Stimulated activated CD8-positive, alpha-beta memory T cell treated with anti-CD3 and anti-CD28 coated beads, Interleukin-7, amount 100 ng/mL, for 48 hours (primary cell): Measurements from ENCODE around the gene JARID2.

Source experiments
- DNase-seq, 2 donors: peaks; one replicate each; pipeline ENCODE4 v3.0.0-alpha.2; 2020; ENCODE audit warnings: low read depth in 1 of 2; ENCODE audit errors: extremely low read depth in 1 of 2

Gene JARID2

GRCh38 chr6:15350386-15351083, 104.7 kb downstream of the JARID2 start:
- no peak for DNase-seq

DNA sequence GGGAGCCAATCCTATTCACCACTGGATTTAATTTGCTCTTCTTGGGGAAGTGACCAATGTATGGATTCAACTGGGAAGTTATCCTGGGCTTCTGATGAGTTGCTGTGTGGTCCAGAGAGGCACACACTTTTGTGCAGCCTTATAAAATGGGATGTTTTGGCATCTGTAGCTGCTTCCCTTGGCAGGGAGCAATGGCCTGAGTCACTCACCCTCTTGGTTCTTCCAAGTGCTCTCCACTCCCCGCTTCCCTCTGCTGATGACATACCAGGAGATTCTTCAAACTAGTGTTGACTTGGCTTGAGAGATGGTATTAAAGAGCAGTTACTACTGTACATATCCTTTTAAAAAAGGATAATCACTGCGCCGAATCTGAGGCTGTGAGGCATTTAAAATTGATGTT, 105.8 kb downstream of the JARID2 start:
- no peak for DNase-seq

DNA sequence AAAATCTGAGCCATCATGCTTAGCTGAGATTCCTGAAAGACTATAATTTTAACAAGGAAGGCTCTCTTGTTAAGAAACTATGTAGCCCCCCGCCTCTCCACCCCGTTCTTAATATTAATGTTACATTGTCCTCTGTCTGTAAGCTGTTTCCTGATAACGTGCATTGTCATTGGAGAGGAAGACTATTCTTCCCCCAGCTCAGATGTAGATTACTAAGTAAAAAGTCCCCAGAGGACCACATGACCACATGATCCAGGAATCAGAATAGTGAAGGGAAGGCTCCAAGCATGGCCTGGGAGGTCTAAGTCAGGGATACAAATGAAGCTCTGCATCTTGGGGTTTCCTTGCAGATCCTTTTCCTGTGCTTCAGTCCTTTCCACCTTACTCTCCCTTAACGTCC, 106.4 kb downstream of the JARID2 start:
- DNase-seq = no peak

GRCh38 chr6:15352845-15353244, 107.0 kb downstream of the JARID2 start:
- DNase-seq = no peak

- DNase-seq = no peak
Observed at GRCh38 chr6:15355683-15356099, 109.8 kb downstream of the JARID2 start.

DNA sequence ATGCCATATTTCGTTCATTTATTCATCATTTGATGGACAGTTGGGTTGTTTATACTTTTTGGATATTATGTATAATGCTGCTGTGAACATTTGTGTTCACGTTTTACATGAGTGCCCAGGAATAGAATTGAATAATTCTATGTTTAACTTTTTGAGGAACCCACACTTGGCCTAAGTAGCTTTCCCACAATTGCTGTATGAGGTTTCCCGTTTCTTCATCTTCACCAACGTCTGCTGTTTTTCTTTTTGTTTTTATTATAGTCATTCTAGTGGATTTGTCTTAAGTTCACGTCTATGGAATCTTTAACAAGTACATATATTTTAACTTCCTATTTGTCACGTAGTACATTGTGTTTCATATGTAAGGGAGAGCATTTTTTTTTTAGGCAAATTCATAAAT, 110.3 kb downstream of the JARID2 start:
- no peak for DNase-seq

DNA sequence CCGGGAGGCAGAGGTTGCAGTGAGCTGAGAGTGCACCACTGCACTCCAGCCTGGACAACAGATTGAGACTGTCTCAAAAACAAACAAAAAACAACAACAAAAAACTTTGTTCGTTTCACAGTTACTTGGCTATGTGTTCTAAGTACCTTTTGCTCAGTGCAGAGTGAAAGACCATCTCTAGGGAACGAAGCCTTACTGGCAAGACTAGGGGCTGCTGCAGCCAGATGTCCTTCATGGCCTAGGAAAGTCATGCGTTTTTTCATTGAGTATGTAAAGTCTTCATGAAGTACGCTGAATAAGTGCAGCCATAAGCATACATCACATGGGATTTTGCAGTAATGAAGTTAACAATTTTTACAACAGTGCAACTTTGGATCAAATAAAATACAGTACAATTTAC, 111.1 kb downstream of the JARID2 start:
- DNase-seq = no peak

DNA sequence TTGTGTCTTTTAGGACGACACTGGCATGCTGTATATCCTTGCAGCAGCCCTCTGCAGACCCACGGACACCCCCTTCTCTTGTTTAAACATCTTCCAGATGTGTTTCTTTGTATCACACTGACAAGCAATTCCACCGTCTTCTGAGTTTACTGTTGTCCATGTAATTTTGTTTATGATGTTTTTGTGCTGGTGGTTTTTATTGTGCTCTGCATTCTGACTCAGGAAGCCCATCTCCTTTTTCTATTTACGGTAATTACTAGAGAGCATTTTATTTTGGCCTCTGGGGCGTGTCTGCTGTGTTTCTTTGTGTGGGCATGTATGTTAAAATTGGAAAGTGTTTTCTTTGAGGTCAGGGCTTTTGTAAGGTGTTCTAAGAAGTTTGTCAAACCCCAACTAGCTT, 111.9 kb downstream of the JARID2 start:
- DNase-seq = no peak

DNA sequence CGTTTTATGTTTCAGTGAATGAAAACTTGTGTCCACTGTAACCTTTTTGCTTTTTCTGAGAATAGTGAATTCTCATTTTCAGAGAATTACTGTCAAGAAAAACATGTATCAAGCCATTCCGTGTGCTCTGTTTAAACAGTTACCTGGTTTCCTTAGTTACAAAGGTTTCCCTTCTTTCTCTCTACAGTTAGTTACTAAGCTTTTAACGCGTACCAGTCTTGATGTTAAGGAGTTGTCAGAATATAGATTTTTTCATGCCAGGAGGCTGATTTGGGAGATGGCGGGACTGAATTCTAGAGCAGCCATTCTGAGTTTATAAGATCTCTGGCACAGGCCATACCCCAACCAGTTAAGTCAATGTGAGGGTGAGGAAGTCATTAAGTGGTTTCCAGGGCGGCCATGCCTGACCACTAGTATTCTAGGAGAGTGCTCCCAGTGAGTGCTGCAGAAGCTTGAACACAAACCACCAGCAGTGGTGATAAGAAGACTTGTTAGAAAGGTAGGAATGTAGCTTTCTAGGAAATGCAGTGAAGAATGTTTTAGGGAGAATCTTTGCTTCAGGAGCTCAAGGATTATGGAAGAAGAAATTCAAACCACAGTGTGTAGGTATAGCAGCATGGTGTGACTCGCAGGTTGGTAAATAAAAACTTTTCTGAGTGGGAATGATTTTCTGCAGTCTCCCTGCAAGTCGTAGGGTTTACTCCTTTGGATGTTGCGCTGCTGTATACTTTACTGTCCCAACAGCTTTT, 112.9 kb downstream of the JARID2 start:
- no peak for DNase-seq

- no peak for DNase-seq
Observed at GRCh38 chr6:15359335-15359862, 113.5 kb downstream of the JARID2 start.

GRCh38 chr6:15360300-15360699, 114.4 kb downstream of the JARID2 start:
- no peak for DNase-seq

- DNase-seq = no peak
Observed at GRCh38 chr6:15361197-15361596, 115.3 kb downstream of the JARID2 start.

GRCh38 chr6:15362274-15363160, 116.6 kb downstream of the JARID2 start:
- no peak for DNase-seq

DNA sequence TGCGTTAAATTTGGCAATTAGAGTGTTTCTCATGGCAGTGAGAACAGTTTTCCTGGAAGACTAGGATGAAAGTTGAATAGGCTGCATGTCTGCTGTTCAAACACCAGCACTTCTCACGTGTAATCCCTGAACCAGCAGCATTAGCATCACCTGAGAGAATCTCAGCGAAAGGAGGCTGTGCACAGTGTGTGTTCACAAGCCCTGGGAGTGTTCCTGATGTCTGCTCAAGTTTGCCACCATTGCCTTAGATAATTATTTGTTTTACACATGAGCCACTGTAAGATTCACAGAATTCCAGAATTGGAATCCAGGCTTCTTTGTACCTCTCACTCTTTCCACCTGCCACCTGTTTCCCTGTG, 117.3 kb downstream of the JARID2 start:
- DNase-seq = no peak

DNA sequence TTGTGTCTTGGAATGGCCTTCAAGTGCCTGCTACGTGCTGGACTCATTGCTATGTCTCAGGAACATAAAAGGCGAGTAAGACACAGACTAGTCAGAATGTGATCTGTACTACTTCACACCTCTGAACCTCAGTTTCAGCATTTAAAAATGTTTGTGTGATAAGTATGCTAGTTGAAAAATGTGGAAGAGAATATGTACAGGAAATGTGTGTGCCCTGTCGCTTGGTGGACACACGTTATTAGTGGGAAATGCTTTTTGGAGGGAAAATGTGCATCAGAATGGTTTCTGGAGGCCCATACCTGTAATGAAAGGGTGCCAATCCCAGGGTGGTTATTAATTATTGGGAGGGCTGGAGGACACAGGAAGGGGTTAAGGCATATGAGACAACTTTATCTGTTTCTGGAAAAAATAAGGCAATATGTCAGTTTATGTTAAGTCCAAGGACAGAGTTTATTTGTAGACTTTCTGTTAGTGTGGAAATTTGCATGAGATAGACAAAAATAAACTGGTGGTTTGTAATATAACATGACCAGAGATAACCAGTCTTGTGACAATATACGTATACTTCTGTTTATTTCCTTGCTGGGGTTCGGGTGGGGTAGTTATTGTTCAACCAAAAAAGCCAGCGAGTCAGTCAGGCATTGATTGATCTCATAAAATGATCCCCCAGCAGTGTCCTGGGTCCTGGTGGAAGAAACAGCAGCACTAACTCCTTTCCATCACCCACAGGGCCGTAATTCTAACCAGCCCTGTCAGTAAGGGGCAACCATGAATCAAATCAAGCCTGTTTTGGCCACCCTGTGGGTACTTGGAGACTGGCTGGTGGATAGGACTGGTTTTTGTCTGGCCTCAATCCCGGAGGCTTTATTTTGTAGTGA, 117.9 kb downstream of the JARID2 start:
- no peak for DNase-seq

- no peak for DNase-seq
Observed at GRCh38 chr6:15364401-15365037, 118.7 kb downstream of the JARID2 start.

GRCh38 chr6:15365273-15365687, 119.4 kb downstream of the JARID2 start:
- DNase-seq = no peak

DNA sequence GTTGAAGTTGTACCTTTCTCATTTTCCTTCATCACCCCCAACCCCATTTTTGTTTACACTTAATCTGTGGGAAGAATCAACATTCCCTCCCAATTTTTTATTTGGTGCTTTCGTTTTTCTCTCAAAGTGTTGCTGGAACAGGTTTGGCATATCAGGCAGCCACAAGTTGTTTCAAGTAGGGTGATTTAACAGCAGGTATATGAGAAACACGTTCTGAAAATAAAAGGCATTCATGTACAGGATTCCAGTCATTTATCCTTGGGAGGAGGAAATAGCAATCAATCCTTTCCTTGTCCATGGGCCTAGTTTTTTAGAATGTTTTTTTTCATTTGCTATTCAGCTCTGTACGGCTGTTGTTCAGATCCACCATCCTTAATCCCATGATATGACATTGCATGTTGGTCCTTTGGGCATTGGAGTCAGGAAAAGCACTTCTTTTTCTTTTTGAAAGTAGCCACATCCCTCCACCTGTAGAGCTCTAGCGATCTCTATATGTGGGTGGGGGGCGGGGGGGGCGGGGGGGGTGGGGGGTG, 120.2 kb downstream of the JARID2 start:
- DNase-seq = no peak

DNA sequence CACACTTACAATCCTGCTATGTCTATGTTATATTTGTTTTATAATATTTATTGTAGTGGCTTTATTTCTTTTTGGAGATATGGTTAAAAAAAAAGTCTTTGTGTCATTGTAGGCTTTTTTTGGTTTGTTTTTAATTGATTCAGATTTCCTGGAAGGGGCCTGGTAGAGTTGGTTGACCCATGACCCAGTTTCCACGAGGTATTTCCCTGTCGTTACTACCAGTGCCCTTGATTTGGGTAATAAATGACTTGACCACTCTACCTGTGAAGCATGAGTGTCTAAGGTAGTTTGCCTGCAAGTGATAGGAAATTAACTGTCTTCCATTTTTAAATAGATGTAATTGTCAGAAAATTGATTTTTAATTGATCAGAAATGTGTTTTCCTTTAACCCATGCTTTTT, 121.0 kb downstream of the JARID2 start:
- no peak for DNase-seq

- no peak for DNase-seq
Observed at GRCh38 chr6:15368186-15368585, 122.3 kb downstream of the JARID2 start.
